ENCODE results near the gene AKAP11.

GRCh38 chr13:42284068-42284467, 12.1 kb downstream of the AKAP11 start:
- TF ChIP-seq, protein P1, sequence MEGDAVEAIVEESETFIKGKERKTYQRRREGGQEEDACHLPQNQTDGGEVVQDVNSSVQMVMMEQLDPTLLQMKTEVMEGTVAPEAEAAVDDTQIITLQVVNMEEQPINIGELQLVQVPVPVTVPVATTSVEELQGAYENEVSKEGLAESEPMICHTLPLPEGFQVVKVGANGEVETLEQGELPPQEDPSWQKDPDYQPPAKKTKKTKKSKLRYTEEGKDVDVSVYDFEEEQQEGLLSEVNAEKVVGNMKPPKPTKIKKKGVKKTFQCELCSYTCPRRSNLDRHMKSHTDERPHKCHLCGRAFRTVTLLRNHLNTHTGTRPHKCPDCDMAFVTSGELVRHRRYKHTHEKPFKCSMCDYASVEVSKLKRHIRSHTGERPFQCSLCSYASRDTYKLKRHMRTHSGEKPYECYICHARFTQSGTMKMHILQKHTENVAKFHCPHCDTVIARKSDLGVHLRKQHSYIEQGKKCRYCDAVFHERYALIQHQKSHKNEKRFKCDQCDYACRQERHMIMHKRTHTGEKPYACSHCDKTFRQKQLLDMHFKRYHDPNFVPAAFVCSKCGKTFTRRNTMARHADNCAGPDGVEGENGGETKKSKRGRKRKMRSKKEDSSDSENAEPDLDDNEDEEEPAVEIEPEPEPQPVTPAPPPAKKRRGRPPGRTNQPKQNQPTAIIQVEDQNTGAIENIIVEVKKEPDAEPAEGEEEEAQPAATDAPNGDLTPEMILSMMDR (IDR thresholded peaks at IDR 0.05): no peak
- no peak for TF ChIP-seq POLR2A (IDR thresholded peaks at IDR 0.05)
